ENCODE data around the gene SRSF2.
"Not testable (repeated sequence)": the region's sequence is repeated elsewhere in the genome, so short reads cannot be mapped to it uniquely, and the experiment has no call there.

Gene SRSF2

GRCh38 chr17:76702941-76703637 lies 34.0 kb downstream of the SRSF2 start:
- no peak overlapping the region for H3K27ac Mint-ChIP-seq

GRCh38 chr17:76702076-76702475 lies 35.1 kb downstream of the SRSF2 start:
- H3K36me3 Mint-ChIP-seq (ENCODE audit: low read depth), result no peaks in the 10 kb centered on the region
- no peaks in the 10 kb centered on the region for H3K27me3 Mint-ChIP-seq

More at GRCh38 chr17:76702941-76703637, 34.0 kb downstream of the SRSF2 start:
- no peaks in the 10 kb centered on the region for H3K36me3 Mint-ChIP-seq (ENCODE audit: low read depth)
- no peaks in the 10 kb centered on the region for H3K9me3 Mint-ChIP-seq
- H3K4me3 Mint-ChIP-seq, result no peak overlapping the region
- no peaks in the 10 kb centered on the region for H3K4me1 Mint-ChIP-seq (ENCODE audit: low read depth)
- H3K27me3 Mint-ChIP-seq, result no peaks in the 10 kb centered on the region

GRCh38 chr17:76701471-76701967 lies 35.6 kb downstream of the SRSF2 start:
- Mint-ChIP-seq H3K4me1 (ENCODE audit: low read depth) (no peaks in the 10 kb centered on the region), H3K27ac (no peak overlapping the region), H3K27me3 (no peaks in the 10 kb centered on the region), H3K4me3 (no peak overlapping the region), H3K36me3 (ENCODE audit: low read depth) (no peaks in the 10 kb centered on the region), H3K9me3 (no peaks in the 10 kb centered on the region)

More at GRCh38 chr17:76702076-76702475, 35.1 kb downstream of the SRSF2 start:
- no peaks in the 10 kb centered on the region for H3K4me1 Mint-ChIP-seq (ENCODE audit: low read depth)
- no peak overlapping the region for H3K4me3 Mint-ChIP-seq
- no peak overlapping the region for H3K27ac Mint-ChIP-seq
- no peaks in the 10 kb centered on the region for H3K9me3 Mint-ChIP-seq

- no peaks in the 10 kb centered on the region for H3K27me3 Mint-ChIP-seq
- no peak overlapping the region for H3K27ac Mint-ChIP-seq
- peaks cover 2% of the 10 kb centered on the region for H3K4me1 Mint-ChIP-seq (ENCODE audit: low read depth)
- no peak overlapping the region for H3K4me3 Mint-ChIP-seq
- no peaks in the 10 kb centered on the region for H3K36me3 Mint-ChIP-seq (ENCODE audit: low read depth)
- H3K9me3 Mint-ChIP-seq, result no peaks in the 10 kb centered on the region
Observed at GRCh38 chr17:76700617-76701470, 36.3 kb downstream of the SRSF2 start.

- H3K9me3 Mint-ChIP-seq, result no peaks in the 10 kb centered on the region
- no peaks in the 10 kb centered on the region for H3K36me3 Mint-ChIP-seq (ENCODE audit: low read depth)
- peaks cover 6% of the 10 kb centered on the region for H3K4me1 Mint-ChIP-seq (ENCODE audit: low read depth)
- H3K4me3 Mint-ChIP-seq, result no peak overlapping the region
- no peak overlapping the region for H3K27ac Mint-ChIP-seq
- H3K27me3 Mint-ChIP-seq, result no peaks in the 10 kb centered on the region
Observed at GRCh38 chr17:76700270-76700616, 36.9 kb downstream of the SRSF2 start.

- not testable (repeated sequence) for H3K36me3 Mint-ChIP-seq (ENCODE audit: low read depth); H3K4me1 Mint-ChIP-seq (ENCODE audit: low read depth); H3K27ac Mint-ChIP-seq; H3K4me3 Mint-ChIP-seq; H3K27me3 Mint-ChIP-seq; H3K9me3 Mint-ChIP-seq
Observed at GRCh38 chr17:76698466-76698977, 38.6 kb downstream of the SRSF2 start.

GRCh38 chr17:76697702-76698465 lies 39.2 kb downstream of the SRSF2 start:
- H3K4me1 Mint-ChIP-seq (ENCODE audit: low read depth), result peaks cover 6% of the 10 kb centered on the region
- H3K27me3 Mint-ChIP-seq, result no peaks in the 10 kb centered on the region
- H3K4me3 Mint-ChIP-seq, result no peak overlapping the region
- no peaks in the 10 kb centered on the region for H3K9me3 Mint-ChIP-seq
- no peaks in the 10 kb centered on the region for H3K36me3 Mint-ChIP-seq (ENCODE audit: low read depth)
- H3K27ac Mint-ChIP-seq, result no peak overlapping the region

- Mint-ChIP-seq H3K4me3 (no peak overlapping the region), H3K9me3 (no peaks in the 10 kb centered on the region), H3K4me1 (ENCODE audit: low read depth) (peaks cover 6% of the 10 kb centered on the region), H3K27me3 (no peaks in the 10 kb centered on the region), H3K27ac (no peak overlapping the region), H3K36me3 (ENCODE audit: low read depth) (no peaks in the 10 kb centered on the region)
Observed at GRCh38 chr17:76696763-76697701, 40.1 kb downstream of the SRSF2 start.

- Mint-ChIP-seq H3K4me1 (ENCODE audit: low read depth) (peaks cover 6% of the 10 kb centered on the region), H3K27me3 (no peaks in the 10 kb centered on the region), H3K36me3 (ENCODE audit: low read depth) (no peaks in the 10 kb centered on the region), H3K9me3 (no peaks in the 10 kb centered on the region), H3K27ac (no peak overlapping the region), H3K4me3 (no peak overlapping the region)
Observed at GRCh38 chr17:76695059-76695831, 41.9 kb downstream of the SRSF2 start.

GRCh38 chr17:76691379-76692191 lies 45.5 kb downstream of the SRSF2 start:
- Mint-ChIP-seq H3K36me3 (ENCODE audit: low read depth) (no peaks in the 10 kb centered on the region), H3K27me3 (no peaks in the 10 kb centered on the region)

GRCh38 chr17:76690596-76691280 lies 46.4 kb downstream of the SRSF2 start:
- no peak overlapping the region for H3K27ac Mint-ChIP-seq
- no peaks in the 10 kb centered on the region for H3K9me3 Mint-ChIP-seq
- H3K27me3 Mint-ChIP-seq, result no peaks in the 10 kb centered on the region
- no peak overlapping the region for H3K4me3 Mint-ChIP-seq
- peaks cover 4% of the 10 kb centered on the region for H3K4me1 Mint-ChIP-seq (ENCODE audit: low read depth)
- H3K36me3 Mint-ChIP-seq (ENCODE audit: low read depth), result no peaks in the 10 kb centered on the region

More at GRCh38 chr17:76691379-76692191, 45.5 kb downstream of the SRSF2 start:
- H3K9me3 Mint-ChIP-seq, result no peaks in the 10 kb centered on the region
- H3K4me1 Mint-ChIP-seq (ENCODE audit: low read depth), result peaks cover 6% of the 10 kb centered on the region
- H3K4me3 Mint-ChIP-seq, result no peak overlapping the region
- H3K27ac Mint-ChIP-seq, result no peak overlapping the region

GRCh38 chr17:76689859-76690258 lies 47.3 kb downstream of the SRSF2 start:
- no peaks in the 10 kb centered on the region for H3K36me3 Mint-ChIP-seq (ENCODE audit: low read depth)
- no peaks in the 10 kb centered on the region for H3K9me3 Mint-ChIP-seq
- no peaks in the 10 kb centered on the region for H3K27me3 Mint-ChIP-seq
- H3K27ac Mint-ChIP-seq, result no peak overlapping the region
- no peak overlapping the region for H3K4me3 Mint-ChIP-seq
- no peaks in the 10 kb centered on the region for H3K4me1 Mint-ChIP-seq (ENCODE audit: low read depth)
